OCI-LY7 (cell line): ENCODE measurements around the gene REM1. TPM values are rescaled to one million over a fixed set of nuclear protein-coding genes. Genes with fewer than 3 reads are reported as not detected.

Experiments
- BruUV-seq: library from RNA; stranded (reverse); fragments of 400-500 nt; replicated peaks from 2 replicates; lab custom pipeline; 2021; lab: Mats Ljungman, UMichigan
- CTCF ChIA-PET: fragments of 300-600 bp; sonication (Branson Sonifier 250); formaldehyde crosslinking; loops from one replicate; lab custom pipeline; 2022; ENCODE audit warnings: antibody characterized with exemption; ENCODE audit not compliant: unreplicated experiment; lab: Charles Lee
- POLR2A ChIA-PET: fragments of 300-600 bp; sonication (Branson Sonifier 250); formaldehyde crosslinking; loops from one replicate; lab custom pipeline; 2022; ENCODE audit warnings: antibody characterized with exemption; lab: Charles Lee
- DNase-seq: peaks from one replicate; pipeline ENCODE4 v3.0.0-alpha.2; 2015; ENCODE audit warnings: low spot score
- H2AFZ ChIP-seq: fragments of 200-600 bp; sonication (generic), shearing (Covaris generic); 2 replicates; pipeline ENCODE4 v1.6.1; 2014; ENCODE audit warnings: mild to moderate bottlenecking, antibody characterized with exemption, low read length, moderate library complexity
- H3K27ac ChIP-seq: fragments of 200-600 bp; sonication (generic); 2 replicates; pipeline ENCODE4 v1.5.1; 2014; ENCODE audit warnings: mixed run types, low read depth, mild to moderate bottlenecking, moderate library complexity, low read length, inconsistent platforms; ENCODE audit not compliant: poor library complexity, severe bottlenecking
- H3K36me3 ChIP-seq: fragments of 200-600 bp; sonication (generic); 2 replicates; pipeline ENCODE4 v1.6.1; 2014; ENCODE audit warnings: mild to moderate bottlenecking, antibody characterized with exemption, low read length, moderate library complexity, mixed read lengths; ENCODE audit not compliant: insufficient read depth
- H3K4me1 ChIP-seq: fragments of 200-600 bp; sonication (generic); 2 replicates; pipeline ENCODE4 v1.5.1; 2014; ENCODE audit warnings: mild to moderate bottlenecking, low read length; ENCODE audit not compliant: insufficient read depth, poor library complexity, severe bottlenecking
- H3K4me2 ChIP-seq: fragments of 200-600 bp; sonication (generic); 2 replicates; pipeline ENCODE4 v1.6.1; 2014; ENCODE audit warnings: mild to moderate bottlenecking, low read length
- H3K4me3 ChIP-seq: fragments of 200-600 bp; sonication (generic); 2 replicates; pipeline ENCODE4 v1.5.1; 2014; ENCODE audit warnings: mild to moderate bottlenecking, low read depth, low read length; ENCODE audit not compliant: poor library complexity, severe bottlenecking
- H3K79me2 ChIP-seq: fragments of 200-600 bp; sonication (generic); 2 replicates; pipeline ENCODE4 v1.6.1; 2016; ENCODE audit warnings: low read depth, mild to moderate bottlenecking, low read length, moderate library complexity, mixed read lengths; ENCODE audit not compliant: insufficient read depth
- H3K9me2 ChIP-seq: fragments of 200-600 bp; sonication (generic); 2 replicates; pipeline ENCODE4 v1.6.1; 2016; ENCODE audit warnings: mild to moderate bottlenecking, low read length, mixed read lengths; ENCODE audit not compliant: insufficient read depth
- H3K9me3 ChIP-seq: fragments of 200-600 bp; sonication (generic); 2 replicates; pipeline ENCODE4 v1.6.1; 2014; ENCODE audit warnings: mild to moderate bottlenecking, mixed run types, low read length, mixed read lengths
- H4K20me1 ChIP-seq: fragments of 200-600 bp; sonication (generic); 2 replicates; pipeline ENCODE4 v1.6.1; 2014; ENCODE audit warnings: mild to moderate bottlenecking, antibody characterized with exemption, low read length, moderate library complexity, mixed read lengths; ENCODE audit not compliant: insufficient read depth
- EZH2phosphoT487 ChIP-seq: fragments of 200-600 bp; sonication (generic); IDR thresholded peaks from 2 replicates; pipeline ENCODE4 v1.6.1; 2018; ENCODE audit warnings: low read depth, borderline replicate concordance, mild to moderate bottlenecking, mixed run types, antibody characterized with exemption, low read length, moderate library complexity, mixed read lengths
- intact Hi-C: fragments of 100-400 bp; cut with micrococcal nuclease; formaldehyde crosslinking; loops from one replicate; pipeline ENCODE4 v1.10.0; 2022; ENCODE audit not compliant: unreplicated experiment
- total RNA-seq, 2 experiments: library from RNA; depleted of rRNA in 1 of 2; stranded (reverse); fragments of >200 nt in 1 of 2; shearing (Covaris generic) in 1 of 2; gene quantifications; 2 replicates each; pipeline ENCODE4 v1.2.3, GENCODE V29; 2014 to 2022
- TF ChIP-seq, protein P1 (sequence below): fragments of 200-600 bp; sonication (generic); conservative IDR thresholded peaks from 2 replicates; pipeline ENCODE4 v1.5.1; 2014; ENCODE audit warnings: mild to moderate bottlenecking, antibody characterized with exemption, low read length, moderate library complexity, mixed read lengths

REM1 gene
- total RNA-seq, 2 experiments from 2014 or later, result not detected

DNA sequence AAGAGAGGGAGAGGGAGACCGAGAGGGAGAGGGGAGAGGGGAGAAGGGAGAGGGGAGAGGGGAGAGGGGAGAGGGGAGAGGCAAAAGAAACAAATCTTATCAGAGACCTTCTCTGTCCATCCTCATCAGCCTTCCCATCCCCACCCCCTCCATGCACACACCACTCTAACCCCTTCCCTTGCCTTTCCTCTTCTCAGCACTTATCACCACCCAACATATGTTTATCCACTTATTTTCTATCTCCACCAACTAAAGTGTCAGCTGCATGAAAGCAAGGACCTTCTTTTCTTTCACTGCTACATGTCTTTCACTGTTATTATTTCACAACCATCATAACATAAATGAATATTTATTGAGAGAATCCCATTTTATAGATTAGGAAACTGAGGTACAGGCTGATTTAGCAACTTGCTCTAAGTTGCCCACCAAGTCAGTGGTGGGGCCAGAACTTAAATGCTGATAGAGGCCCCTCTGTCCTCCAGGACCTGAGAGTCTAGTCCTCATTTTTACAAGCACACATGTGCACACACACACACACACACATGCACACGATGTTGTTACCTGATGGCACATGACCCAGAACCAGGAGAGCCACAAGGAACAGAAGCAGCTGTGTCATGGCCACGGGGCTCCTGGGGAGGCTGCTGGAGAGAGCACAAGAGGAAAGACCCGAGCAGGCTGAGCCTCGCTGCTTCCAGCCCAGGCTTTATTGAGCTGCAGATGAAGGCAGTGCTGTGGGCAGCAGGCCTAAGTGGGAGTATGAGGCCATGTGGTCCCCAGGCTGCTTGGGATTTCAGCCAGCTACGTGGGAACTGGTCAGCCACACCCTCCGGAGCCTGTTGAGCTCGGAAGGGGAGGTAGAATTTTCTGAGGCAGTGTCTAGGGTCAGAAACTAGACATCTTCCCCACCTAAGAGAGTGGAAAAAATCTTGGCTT lies 2.4 kb upstream of the REM1 start:
- H3K79me2 ChIP-seq, result no peaks in the 10 kb centered on the region
- H4K20me1 ChIP-seq, result no peaks in the 10 kb centered on the region
- DNase-seq, result no peak
- H3K4me3 ChIP-seq, result no peak overlapping the region
- H3K36me3 ChIP-seq, result no peaks in the 10 kb centered on the region
- intact Hi-C loops, result no loop called here
- H3K27ac ChIP-seq, result no peak overlapping the region
- H2AFZ ChIP-seq, result no peak overlapping the region
- peaks cover 28% of the 10 kb centered on the region for H3K4me1 ChIP-seq
- CTCF ChIA-PET, result interaction anchor here (2.2 kb wide), 1 partner anchor 30 kb away, joined by 8 read pairs; no protein-coding TSS in a partner anchor
- no peaks in the 10 kb centered on the region for H3K9me3 ChIP-seq
- no TSS peak for BruUV-seq
- TF ChIP-seq, protein P1, sequence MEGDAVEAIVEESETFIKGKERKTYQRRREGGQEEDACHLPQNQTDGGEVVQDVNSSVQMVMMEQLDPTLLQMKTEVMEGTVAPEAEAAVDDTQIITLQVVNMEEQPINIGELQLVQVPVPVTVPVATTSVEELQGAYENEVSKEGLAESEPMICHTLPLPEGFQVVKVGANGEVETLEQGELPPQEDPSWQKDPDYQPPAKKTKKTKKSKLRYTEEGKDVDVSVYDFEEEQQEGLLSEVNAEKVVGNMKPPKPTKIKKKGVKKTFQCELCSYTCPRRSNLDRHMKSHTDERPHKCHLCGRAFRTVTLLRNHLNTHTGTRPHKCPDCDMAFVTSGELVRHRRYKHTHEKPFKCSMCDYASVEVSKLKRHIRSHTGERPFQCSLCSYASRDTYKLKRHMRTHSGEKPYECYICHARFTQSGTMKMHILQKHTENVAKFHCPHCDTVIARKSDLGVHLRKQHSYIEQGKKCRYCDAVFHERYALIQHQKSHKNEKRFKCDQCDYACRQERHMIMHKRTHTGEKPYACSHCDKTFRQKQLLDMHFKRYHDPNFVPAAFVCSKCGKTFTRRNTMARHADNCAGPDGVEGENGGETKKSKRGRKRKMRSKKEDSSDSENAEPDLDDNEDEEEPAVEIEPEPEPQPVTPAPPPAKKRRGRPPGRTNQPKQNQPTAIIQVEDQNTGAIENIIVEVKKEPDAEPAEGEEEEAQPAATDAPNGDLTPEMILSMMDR, result no peak
- TF ChIP-seq EZH2phosphoT487, result no peak
- POLR2A ChIA-PET, result no interaction called here
- H3K9me2 ChIP-seq, result no peaks in the 10 kb centered on the region
- no peak overlapping the region for H3K4me2 ChIP-seq

DNA sequence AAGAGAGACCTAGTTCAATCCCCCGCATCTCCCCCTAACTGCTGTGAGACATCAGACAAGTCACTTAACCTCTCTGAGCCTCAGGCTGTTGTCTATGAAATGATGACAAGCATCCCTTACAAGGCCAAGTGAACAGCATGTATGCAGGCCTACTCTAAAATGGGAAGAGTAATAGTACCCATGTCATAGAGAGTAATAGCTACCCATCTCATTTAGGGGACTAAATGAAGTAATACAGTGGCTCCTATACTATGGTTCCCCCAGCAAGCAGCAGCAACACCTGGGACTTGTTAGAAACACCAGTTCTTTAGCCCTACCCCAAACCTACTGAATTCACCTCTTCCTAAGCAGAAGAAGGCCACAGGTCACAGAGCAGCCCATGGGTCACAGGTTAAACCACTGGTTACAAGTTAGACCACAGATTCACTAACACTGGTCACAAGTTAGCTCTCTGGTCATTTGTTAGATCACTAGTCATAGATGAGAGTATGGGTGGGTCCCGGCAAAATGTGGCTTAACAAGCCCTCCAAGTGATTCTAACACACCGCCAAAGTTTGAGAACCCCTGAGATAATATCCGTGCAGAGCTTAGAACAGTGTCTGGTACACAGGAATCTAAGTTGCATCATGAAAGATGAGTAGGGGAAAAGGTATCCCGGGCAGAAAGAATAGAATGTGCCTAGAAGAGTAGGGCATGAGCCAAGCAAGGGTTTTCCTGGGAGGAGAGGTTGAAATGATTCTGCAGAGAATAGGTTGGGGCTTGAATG lies 1.6 kb upstream of the REM1 start:
- Histone ChIP-seq H3K4me1 (peaks cover 28% of the 10 kb centered on the region), H3K9me2 (no peaks in the 10 kb centered on the region), H3K27ac (peak overlapping the region; percentile 60), H3K4me2 (peak overlapping the region; percentile 71), H3K4me3 (peak overlapping the region; percentile 23), H2AFZ (peak overlapping the region; percentile 82), H3K9me3 (no peaks in the 10 kb centered on the region), H3K36me3 (no peaks in the 10 kb centered on the region), H3K79me2 (no peaks in the 10 kb centered on the region), H4K20me1 (no peaks in the 10 kb centered on the region)
- CTCF ChIA-PET, result interaction anchor here (2.2 kb wide), 1 partner anchor 29 kb away, joined by 8 read pairs; no protein-coding TSS in a partner anchor
- POLR2A ChIA-PET, result interaction anchor here (0.6 to 0.7 kb wide), 2 partner anchors 14 to 35 kb away, joined by 3 read pairs; no protein-coding TSS in a partner anchor
- DNase-seq, result no peak
- TF ChIP-seq EZH2phosphoT487, result no peak
- TF ChIP-seq, protein P1, result no peak
- BruUV-seq, result no TSS peak
- intact Hi-C loops, result no loop called here
